ENCODE measurements around the gene DGLUCY. TPM values are rescaled to one million over a fixed set of nuclear protein-coding genes. Genes with fewer than 3 reads are reported as not detected.

The DGLUCY gene
- total RNA-seq, 1 experiment from 2014 or later = 67.0 TPM

GRCh38 chr14:91067186-91067585 is 46.7 kb upstream of the DGLUCY start:
- Histone ChIP-seq H2AFZ (ENCODE audit: low read depth, low read length, poor library complexity, severe bottlenecking) (no peak overlapping the region), H3K9me3 (ENCODE audit: control insufficient read depth in 1 of 2, insufficient read depth in 1 of 2, low read depth in 1 of 2, low read length in 2 of 2) (no peaks in the 10 kb centered on the region), H3K4me2 (ENCODE audit: low read length) (no peak overlapping the region), H3K9me2 (ENCODE audit: insufficient read depth) (no peaks in the 10 kb centered on the region), H3K79me2 (ENCODE audit: insufficient read depth, low read length) (no peaks in the 10 kb centered on the region), H3K27ac (ENCODE audit: low read depth, low read length) (no peak overlapping the region), H3K4me1 (ENCODE audit: control insufficient read depth in 1 of 2, insufficient read depth in 2 of 2, low read length in 2 of 2) (peaks cover 0 to 9% of the 10 kb centered on the region in 2 experiments; a peak in 2 of 4 replicates), H3K27me3 (ENCODE audit: insufficient read depth, low read length) (no peaks in the 10 kb centered on the region), H3K9ac (ENCODE audit: low read length) (no peak overlapping the region), H3K36me3 (ENCODE audit: control insufficient read depth in 1 of 2, insufficient read depth in 2 of 2, low read length in 2 of 2) (no peaks in the 10 kb centered on the region), H4K20me1 (ENCODE audit: insufficient read depth) (no peaks in the 10 kb centered on the region), H3K4me3 (replicated peaks in 1 of 2; ENCODE audit: low read depth in 1 of 2, low read length in 2 of 2) (no peak overlapping the region)
- ChIA-PET POLR2A (no interaction called here), RAD21 (ENCODE audit: low non-redundant PET in 1 of 2, low total read pairs in 2 of 2, uncharacterized antibody in 2 of 2, unreplicated experiment in 2 of 2) (no interaction called here), CTCF (no interaction called here)
- BruUV-seq (replicated peaks) = no TSS peak
- TF ChIP-seq EZH2phosphoT487 (IDR thresholded peaks at IDR 0.05; ENCODE audit: borderline replicate concordance) = no peak
- ATAC-seq (no peak), DNase-seq (ENCODE audit: low read depth, low spot score) (no peak)
- intact Hi-C loops (cut with micrococcal nuclease) = no loop called here

DNA sequence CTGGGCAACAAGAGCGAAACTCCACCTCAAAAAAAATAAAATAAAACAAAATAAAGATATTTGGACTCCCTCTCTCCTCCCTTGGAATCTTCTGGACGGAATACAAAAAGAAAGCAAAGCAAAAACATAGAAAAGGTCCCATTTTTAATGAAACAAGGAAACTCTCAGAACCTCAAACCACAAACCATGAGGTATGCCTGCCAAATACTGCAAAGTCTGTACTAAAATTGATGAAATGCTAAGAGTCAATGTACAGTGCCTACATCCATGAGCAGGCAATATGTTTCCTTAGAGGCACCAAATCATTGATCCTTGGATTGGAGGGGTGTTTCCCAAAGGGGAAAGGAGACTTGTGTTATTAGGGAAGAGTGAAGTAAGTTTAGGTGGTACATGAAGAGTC is 45.2 kb upstream of the DGLUCY start:
- no peak for TF ChIP-seq JUND (IDR thresholded peaks at IDR 0.05)
- TF ChIP-seq ELF1 (IDR thresholded peaks at IDR 0.05; ENCODE audit: borderline replicate concordance, low read depth) = no peak
- no peak for TF ChIP-seq POLR2A (IDR thresholded peaks at IDR 0.05; ENCODE audit: borderline replicate concordance, extremely low read depth, insufficient read depth, insufficient read length)
- TF ChIP-seq CEBPB (IDR thresholded peaks at IDR 0.05; ENCODE audit: low read depth) = no peak
- intact Hi-C loops (cut with micrococcal nuclease) = no loop called here
- ATAC-seq = no peak

More for the DNA sequence above, 45.2 kb upstream of the DGLUCY start:
- RAD21 ChIA-PET (ENCODE audit: low non-redundant PET in 1 of 2, low total read pairs in 2 of 2, uncharacterized antibody in 2 of 2, unreplicated experiment in 2 of 2) = no interaction called here
- Histone ChIP-seq H3K4me3 (replicated peaks in 1 of 2; ENCODE audit: low read depth in 1 of 2, low read length in 2 of 2) (no peak overlapping the region), H3K9me3 (ENCODE audit: control insufficient read depth in 1 of 2, insufficient read depth in 1 of 2, low read depth in 1 of 2, low read length in 2 of 2) (no peaks in the 10 kb centered on the region), H3K27me3 (ENCODE audit: insufficient read depth, low read length) (no peaks in the 10 kb centered on the region), H3K79me2 (ENCODE audit: insufficient read depth, low read length) (no peaks in the 10 kb centered on the region), H3K27ac (ENCODE audit: low read depth, low read length) (no peak overlapping the region), H3K9ac (ENCODE audit: low read length) (no peak overlapping the region), H4K20me1 (ENCODE audit: insufficient read depth) (no peaks in the 10 kb centered on the region), H3K4me1 (ENCODE audit: control insufficient read depth in 1 of 2, insufficient read depth in 2 of 2, low read length in 2 of 2) (no peaks in the 10 kb centered on the region), H3K4me2 (ENCODE audit: low read length) (no peak overlapping the region), H3K36me3 (ENCODE audit: control insufficient read depth in 1 of 2, insufficient read depth in 2 of 2, low read length in 2 of 2) (no peaks in the 10 kb centered on the region), H2AFZ (ENCODE audit: low read depth, low read length, poor library complexity, severe bottlenecking) (no peak overlapping the region), H3K9me2 (ENCODE audit: insufficient read depth) (no peaks in the 10 kb centered on the region)
- no peak for DNase-seq (ENCODE audit: low read depth, low spot score)
- no TSS peak for BruUV-seq (replicated peaks)
- CTCF ChIA-PET = no interaction called here
- POLR2A ChIA-PET = no interaction called here
